NCI-H1105 treated with DMSO at 0.1 percent for 48 hours (cell line): Measurements from ENCODE around the gene THSD7B.
A peak's percentile ranks its signal among the peaks of the same experiment; 100 is the strongest.
"Not testable (repeated sequence)": the region's sequence is repeated elsewhere in the genome, so short reads cannot be mapped to it uniquely, and the experiment has no call there.

Experiments
- DNase-seq: peaks from one replicate; lab custom pipeline; 2025; lab: John Stamatoyannopoulos, UW

The THSD7B gene

GRCh38 chr2:136957044-136957443 is 191.7 kb downstream of the THSD7B start:
- DNase-seq, result no peak

GRCh38 chr2:136962105-136962725 is 196.9 kb downstream of the THSD7B start:
- DNase-seq, result no peak

DNA sequence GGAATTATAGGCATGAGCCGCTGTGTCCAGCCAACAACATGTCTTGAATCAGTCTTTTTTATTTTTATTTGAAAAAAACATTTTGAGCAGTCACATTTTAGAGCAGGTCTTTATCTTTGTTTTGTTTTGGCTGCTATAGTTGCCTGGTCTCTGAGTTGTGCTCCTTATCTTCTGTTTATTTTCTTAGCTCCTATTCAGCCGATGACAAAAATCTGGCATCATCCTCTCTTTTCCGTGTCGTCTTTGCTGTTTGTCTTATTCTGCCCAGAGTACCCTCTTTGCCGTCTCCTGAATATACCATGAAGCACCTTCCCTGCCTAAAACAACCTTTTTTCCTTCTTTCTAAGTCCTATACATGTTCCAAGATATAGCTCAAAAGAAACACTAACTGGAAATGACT is 201.1 kb downstream of the THSD7B start:
- DNase-seq, result no peak

DNA sequence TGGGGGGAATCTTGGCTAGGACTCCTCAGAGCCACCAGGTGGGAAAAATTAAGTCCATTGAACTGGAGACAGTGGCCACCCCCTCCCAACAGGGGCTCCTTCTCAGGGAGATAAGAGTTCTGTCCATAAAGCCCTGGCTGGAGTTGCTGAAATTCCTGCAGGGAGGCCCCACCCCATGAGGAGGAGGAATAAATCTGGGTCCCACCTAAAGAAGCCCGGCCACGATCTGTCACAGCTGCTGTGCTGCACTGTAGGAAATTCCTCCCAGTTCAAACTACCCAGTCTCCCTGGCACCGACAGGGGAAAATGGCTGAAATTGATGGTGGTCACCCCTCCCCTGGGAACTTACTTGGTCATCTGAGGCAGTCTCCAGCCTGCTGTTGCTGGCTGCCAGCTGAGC is 215.0 kb downstream of the THSD7B start:
- DNase-seq, result no peak

GRCh38 chr2:136981689-136982088 is 216.3 kb downstream of the THSD7B start:
- DNase-seq, result not testable (repeated sequence)

DNA sequence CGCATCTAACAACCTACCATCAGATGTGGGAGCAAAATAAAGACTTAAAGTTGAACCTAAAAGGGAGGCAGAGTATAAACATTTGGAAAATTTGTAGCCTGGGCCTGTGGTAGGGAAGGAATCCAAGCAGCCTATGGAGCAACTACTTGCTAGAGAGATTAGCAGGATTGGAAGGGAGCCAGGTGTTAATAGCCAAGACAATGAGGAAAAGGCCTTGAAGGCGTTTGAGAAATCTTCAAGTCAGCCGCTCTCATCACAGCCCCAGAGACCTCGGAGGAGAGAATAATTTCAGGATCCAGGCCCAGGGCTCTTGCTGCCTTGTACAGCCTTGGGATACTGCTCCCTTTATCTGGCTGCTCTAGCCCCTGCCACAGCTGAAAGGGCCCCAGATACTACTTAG is 219.7 kb downstream of the THSD7B start:
- DNase-seq, result no peak

GRCh38 chr2:136986605-136987221 is 221.4 kb downstream of the THSD7B start:
- DNase-seq, result no peak

DNA sequence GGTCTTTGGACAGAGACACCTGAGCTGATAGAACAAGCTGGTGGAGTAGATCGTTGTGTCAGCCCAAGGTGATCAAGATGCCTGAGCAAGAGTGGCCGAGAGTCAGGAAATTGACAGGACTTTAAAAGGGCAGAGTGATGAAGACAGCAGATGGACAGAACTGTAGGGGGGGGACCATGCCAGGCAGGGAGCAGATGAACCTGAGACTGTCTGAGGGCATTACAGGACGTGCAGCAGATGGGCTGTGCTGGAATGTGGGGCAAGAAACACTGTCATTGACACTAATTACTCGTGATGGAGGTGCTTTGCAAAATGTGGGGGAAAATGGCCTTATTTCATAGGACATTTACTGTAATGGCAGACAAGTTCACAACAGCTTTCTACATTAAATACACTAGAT is 225.0 kb downstream of the THSD7B start:
- no peak for DNase-seq

DNA sequence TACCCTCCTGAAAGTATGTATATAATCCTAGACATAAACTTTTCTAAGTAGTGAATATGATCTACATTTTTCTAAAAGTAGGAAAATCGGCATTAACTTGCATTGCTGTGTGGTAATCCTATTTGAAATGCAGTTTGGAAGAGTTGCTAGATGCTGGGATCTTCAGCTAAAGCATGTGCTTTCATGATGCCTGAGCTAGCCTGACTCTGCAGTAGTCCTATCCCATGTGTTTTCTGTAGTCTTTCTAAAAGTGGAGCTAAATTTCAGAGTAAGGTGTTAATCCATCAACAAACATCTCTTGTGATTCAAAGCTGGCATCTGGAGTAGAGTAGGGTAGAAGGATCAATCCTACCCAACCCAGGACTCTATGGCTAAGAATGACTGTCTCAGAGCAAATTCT is 229.4 kb downstream of the THSD7B start:
- no peak for DNase-seq

DNA sequence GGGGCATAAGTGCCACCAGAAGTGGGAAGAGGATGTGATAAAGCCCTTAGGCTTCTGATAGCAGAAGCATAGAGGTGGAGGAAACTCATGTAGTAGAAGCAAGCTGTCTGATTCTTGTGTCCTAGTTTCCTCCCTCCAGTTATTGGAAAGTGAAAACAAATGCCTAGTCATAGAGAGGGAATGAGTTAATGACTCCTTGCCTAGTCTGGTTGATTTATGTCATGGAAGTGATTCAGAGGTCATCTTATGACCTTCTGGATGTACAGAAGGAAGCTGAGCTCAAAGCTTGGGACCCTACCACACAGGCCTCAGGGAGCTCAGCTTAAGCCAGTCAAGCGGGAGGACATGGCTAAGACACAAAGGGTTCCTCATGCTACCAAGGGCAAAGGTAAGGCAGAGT is 232.2 kb downstream of the THSD7B start:
- no peak for DNase-seq

- DNase-seq, result peak; percentile 83
These were observed 235.5 kb downstream of the THSD7B start for GRCh38 chr2:137000811-137001210.

- DNase-seq, result no peak
These were observed 237.6 kb downstream of the THSD7B start for GRCh38 chr2:137002896-137003295.

DNA sequence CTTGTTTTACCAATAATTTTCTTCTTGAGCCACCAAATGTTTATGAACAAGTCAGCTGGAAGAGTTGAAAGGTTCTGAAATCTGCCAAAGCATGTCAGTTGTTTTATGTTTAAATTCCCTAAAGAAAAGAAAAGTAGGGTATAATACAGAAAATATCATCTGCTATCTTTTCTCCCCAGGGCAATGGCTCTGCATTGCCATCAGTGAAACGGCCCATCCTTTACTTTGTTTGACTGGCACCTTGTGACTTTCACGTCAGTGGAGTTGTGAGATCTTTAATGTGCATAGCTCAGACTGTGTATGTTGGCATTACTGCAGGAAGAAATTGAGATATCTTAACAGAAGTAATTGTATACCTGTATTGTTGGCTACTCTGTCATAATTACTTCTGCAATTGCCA is 239.9 kb downstream of the THSD7B start:
- no peak for DNase-seq

- DNase-seq, result no peak
These were observed 242.6 kb downstream of the THSD7B start for GRCh38 chr2:137007938-137008337.

DNA sequence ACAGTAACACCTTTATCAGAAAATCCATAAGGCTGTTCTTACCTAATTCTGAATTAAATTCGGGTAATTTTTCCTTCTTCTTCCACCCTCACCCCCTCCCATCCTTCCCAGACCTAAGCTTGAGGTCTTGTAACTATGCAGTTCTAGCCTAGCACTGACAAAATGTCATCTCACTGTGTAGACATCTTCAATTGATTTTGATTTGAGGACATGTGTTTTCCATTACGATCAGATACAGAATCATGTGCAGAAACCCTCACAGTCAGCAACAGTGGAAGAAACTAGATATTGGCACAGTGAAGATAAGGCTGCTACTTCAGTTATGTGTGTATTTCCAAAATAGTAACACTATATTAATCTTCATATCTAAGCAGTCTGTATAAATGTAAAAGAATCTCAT is 244.6 kb downstream of the THSD7B start:
- DNase-seq, result no peak

GRCh38 chr2:137020452-137021196 is 255.3 kb downstream of the THSD7B start:
- DNase-seq, result no peak

DNA sequence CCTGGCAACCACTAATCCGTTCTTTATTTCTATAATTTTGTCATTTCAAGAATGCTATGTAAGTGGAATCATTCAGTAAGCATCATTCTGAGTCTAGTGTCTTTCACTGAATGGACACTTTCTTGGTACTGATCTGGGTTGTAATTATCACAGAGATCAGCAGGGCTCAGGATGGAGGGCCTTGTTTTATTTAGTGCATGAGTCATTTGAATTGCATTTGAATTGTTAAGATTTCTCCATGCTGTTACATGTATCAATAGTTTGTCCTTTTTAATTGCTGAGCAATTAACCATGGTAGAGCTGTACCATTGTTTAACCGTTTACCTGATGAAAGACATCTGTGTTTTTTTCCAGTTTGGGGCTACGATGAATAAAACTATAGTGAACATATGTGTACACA is 256.4 kb downstream of the THSD7B start:
- DNase-seq, result no peak

DNA sequence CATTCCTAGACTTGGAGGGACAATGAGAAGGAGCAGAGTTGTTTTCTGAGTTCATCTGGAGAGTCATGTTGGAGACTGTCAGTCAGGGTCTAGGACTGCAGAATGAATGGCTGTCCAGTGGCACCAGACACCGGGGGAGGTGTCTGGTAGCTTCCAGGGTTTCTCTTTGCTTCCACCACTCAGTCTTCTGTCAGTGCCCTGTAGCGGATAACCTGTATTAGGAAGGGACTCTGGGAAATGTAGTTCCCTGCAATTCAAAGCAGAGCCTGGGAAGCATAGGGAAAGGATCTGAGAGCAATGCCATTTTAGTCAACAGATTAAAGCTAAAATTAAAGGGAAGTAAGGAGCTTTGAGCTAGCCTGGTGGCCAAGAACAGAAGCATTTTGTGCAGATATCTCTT is 257.9 kb downstream of the THSD7B start:
- DNase-seq, result no peak

GRCh38 chr2:137031731-137032130 is 266.4 kb downstream of the THSD7B start:
- peak; percentile 12 for DNase-seq

DNA sequence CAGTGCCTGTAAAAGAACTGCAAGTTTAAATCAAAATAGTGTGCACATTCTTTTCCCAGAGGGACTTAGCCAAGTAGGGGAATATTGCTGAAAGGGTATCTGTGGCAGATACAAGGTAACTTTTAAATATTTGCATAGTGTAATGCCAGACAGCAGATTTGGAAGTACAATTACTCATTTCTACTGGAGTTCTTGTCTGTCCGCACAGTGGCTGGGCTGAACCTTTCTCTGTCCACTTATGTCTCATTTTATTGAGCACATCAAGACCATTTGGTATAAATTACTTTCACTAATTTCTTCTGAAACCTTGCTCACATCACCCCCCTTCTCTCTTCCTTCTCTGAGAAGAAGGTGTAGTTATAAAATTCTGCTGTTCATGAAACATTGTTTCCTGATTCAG is 271.3 kb downstream of the THSD7B start:
- DNase-seq, result no peak

DNA sequence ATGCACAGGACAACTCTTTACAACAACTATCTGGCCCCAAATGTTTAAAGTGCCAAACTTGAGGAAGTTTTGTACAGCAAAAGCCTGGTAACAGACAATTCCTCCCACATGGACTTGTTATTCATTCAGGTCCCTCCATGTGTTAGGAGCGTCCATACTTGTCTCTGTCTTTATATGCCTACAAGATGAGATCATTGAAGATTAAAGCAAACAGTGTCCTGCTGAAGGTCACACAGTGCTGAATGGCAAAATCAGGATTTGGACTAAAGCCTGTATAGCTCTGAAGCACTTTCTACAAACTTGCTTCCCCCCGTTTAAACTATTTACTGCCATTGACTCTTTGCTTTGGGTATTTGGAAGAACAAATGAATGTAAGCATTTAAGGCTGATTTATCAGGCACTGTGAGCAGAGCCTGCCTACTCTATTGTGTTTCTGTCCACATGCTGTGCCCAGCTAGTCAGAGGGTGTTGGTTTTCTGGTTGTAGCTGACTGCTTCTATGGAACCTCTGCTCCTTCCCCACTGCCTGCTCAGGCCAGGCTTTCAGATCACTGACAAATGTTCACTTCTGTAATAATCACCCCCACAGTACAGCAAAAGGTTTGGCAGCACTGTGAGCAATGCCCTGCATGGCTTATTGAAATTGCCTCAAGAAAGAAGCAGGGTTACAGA is 274.3 kb downstream of the THSD7B start:
- DNase-seq, result no peak

DNA sequence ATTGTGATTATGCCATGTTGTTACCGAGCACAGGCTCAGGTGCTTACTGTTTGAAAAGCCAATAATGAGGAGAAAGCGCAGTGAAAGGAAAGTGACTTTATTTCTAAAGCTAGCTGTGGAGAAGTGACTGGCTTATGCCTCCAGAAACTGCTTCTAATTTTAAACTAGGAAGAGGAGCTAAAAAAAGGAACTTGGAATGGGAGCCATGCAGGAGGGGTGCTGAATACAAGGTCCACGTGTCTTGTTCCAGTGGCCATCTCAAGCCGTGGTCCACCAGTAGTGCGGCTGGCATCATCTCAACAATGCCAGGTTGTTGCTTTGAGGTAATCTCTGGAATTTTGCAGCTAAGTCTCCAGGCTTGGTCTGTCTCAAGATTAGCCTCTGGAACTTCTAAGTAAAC is 282.0 kb downstream of the THSD7B start:
- DNase-seq, result no peak

DNA sequence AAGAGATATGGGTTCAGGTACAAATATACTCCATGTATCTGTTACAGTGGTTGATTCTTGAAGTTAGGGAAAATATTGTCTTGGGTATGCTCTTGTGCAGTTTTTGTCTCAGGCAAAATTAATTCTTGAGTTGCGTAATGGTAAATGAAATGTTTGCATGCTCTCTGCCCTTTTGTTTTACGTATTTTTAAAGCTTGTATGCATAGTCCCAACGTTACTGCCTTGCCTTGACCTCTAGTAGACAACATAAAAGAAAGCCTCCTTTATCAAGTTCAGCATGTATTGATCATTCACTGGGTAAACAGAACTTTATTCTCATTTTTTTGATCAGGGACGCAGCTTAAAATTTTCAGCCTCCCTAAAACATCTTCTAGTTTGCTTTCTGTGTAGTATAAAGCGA is 283.1 kb downstream of the THSD7B start:
- DNase-seq, result no peak
